Prostate gland (tissue), 2 donors: ENCODE data around the gene TOP1. TPM values are rescaled to one million over a fixed set of nuclear protein-coding genes. Genes with fewer than 3 reads are reported as not detected.

Experiments used
- DNase-seq: peaks from one replicate; pipeline ENCODE4 v3.0.0-alpha.2; 2019; ENCODE audit warnings: low spot score
- H3K27ac ChIP-seq, 2 donors: fragments of 200-600 bp; sonication (generic); 2 replicates each; pipeline ENCODE4 v1.5.1; 2017 to 2019
- H3K27me3 ChIP-seq: fragments of 200-600 bp; sonication (generic); replicated peaks from 2 replicates; pipeline ENCODE4 v1.5.1; 2019; ENCODE audit not compliant: insufficient read depth
- H3K36me3 ChIP-seq, 2 donors: fragments of 200-600 bp; sonication (generic); 1 replicate in 1 of 2; 2 replicates in 1 of 2; pipeline versions ENCODE4 v1.5.1 to v1.8.1; 2017 to 2019
- H3K4me1 ChIP-seq: fragments of 200-600 bp; sonication (generic); replicated peaks from 2 replicates; pipeline ENCODE4 v1.5.1; 2019
- H3K4me3 ChIP-seq, 2 donors: fragments of 200-600 bp; sonication (generic); 2 replicates each; pipeline ENCODE4 v1.5.1; 2017 to 2019
- H3K9me3 ChIP-seq: fragments of 200-600 bp; sonication (generic); 2 replicates; pipeline ENCODE4 v1.5.1; 2017
- POLR2A ChIP-seq: fragments of 450-650 bp; IDR thresholded peaks from one replicate; pipeline ENCODE4 v1.6.1; 2016; ENCODE audit warnings: antibody characterized with exemption, mild to moderate bottlenecking
- POLR2AphosphoS5 ChIP-seq: sonication (generic); formaldehyde crosslinking; IDR thresholded peaks from one replicate; pipeline ENCODE4 v1.6.1; 2017; ENCODE audit warnings: antibody characterized with exemption
- WGBS: methylation state at CpG from one replicate; pipeline ENCODE4 v1.1.5; 2018; 5-methylcytosine and 5-hydroxymethylcytosine counted together
- intact Hi-C: fragments of 100-400 bp; cut with DNase I; formaldehyde crosslinking; loops from one replicate; pipeline ENCODE4 v1.14.2; 2022
- total RNA-seq, 2 donors: library from RNA; depleted of rRNA; stranded (reverse); fragments of >200 nt; gene quantifications; one replicate each; pipeline ENCODE4 v1.1.0, GENCODE V29; 2016
- TF ChIP-seq, protein P1 (sequence below), 4 experiments: fragments of 200-600 bp in 2 of 4; fragments of 450-650 bp in 2 of 4; sonication (generic) in 2 of 4; IDR thresholded peaks; 1 replicate in 3 of 4; 2 replicates in 1 of 4; pipeline ENCODE4 v1.5.1; 2016 to 2019; ENCODE audit warnings: antibody characterized with exemption in 4 of 4, mild to moderate bottlenecking in 2 of 4, moderate library complexity in 2 of 4

TOP1 gene
- total RNA-seq, 2 donors from 2014 or later: 32.3 to 36.9 TPM

DNA sequence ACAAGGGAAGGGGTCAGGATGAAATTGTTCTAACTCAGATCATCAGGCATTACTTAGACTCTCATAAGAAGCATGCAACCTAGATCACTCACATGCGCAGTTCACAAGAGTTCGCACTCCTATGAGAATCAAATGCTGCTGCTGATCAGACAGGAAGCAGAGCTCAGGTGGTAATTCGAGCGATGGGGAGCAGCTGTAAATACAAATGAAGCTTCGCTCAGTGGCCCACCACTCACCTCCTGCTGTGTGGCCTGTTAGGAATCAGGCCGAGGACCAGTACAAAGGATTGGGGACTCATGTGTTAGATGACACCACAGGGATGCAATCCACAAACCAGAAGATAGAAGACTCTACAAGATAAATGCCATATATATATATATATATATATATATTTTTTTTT, 31.5 kb upstream of the TOP1 start:
- H3K9me3 ChIP-seq: no peaks in the 10 kb centered on the region
- H3K36me3 ChIP-seq: no peaks in the 10 kb centered on the region
- H3K27me3 ChIP-seq: no peaks in the 10 kb centered on the region
- no peaks in the 10 kb centered on the region for H3K4me1 ChIP-seq
- TF ChIP-seq POLR2A: no peak
- TF ChIP-seq, protein P1, sequence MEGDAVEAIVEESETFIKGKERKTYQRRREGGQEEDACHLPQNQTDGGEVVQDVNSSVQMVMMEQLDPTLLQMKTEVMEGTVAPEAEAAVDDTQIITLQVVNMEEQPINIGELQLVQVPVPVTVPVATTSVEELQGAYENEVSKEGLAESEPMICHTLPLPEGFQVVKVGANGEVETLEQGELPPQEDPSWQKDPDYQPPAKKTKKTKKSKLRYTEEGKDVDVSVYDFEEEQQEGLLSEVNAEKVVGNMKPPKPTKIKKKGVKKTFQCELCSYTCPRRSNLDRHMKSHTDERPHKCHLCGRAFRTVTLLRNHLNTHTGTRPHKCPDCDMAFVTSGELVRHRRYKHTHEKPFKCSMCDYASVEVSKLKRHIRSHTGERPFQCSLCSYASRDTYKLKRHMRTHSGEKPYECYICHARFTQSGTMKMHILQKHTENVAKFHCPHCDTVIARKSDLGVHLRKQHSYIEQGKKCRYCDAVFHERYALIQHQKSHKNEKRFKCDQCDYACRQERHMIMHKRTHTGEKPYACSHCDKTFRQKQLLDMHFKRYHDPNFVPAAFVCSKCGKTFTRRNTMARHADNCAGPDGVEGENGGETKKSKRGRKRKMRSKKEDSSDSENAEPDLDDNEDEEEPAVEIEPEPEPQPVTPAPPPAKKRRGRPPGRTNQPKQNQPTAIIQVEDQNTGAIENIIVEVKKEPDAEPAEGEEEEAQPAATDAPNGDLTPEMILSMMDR (IDR thresholded peaks at IDR 0.05): no peak
- 88% methylated on average over 6 of the region's 6 CpGs for WGBS
- H3K4me3 ChIP-seq: no peak overlapping the region
- intact Hi-C loops: no loop called here
- H3K27ac ChIP-seq: no peak overlapping the region
- no peak for DNase-seq

DNA sequence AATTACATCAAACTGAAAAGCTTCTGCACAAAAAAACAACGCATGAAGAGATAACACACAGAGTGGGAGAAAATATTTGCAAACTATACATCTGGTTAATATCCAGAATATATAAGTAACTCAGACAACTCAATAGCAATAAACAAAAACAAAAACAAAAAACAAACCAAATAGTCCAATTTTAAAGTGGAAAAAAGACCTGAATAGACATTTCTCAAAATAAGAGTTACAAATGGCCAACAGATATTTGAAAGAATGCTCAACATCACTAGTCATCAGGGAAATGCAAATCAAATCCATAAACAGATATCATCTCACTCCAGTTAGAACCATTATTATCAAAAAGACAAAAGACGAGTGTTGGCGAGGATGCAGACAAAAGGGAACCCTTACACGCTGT, 28.8 kb upstream of the TOP1 start:
- intact Hi-C loops: no loop called here
- no peaks in the 10 kb centered on the region for H3K9me3 ChIP-seq
- WGBS: 87% methylated on average over 4 of the region's 4 CpGs
- no peaks in the 10 kb centered on the region for H3K4me1 ChIP-seq
- no peaks in the 10 kb centered on the region for H3K27me3 ChIP-seq
- H3K27ac ChIP-seq: no peak overlapping the region
- TF ChIP-seq POLR2AphosphoS5: no peak
- TF ChIP-seq POLR2A: no peak
- TF ChIP-seq, protein P1 (IDR thresholded peaks at IDR 0.05): no peak
- no peaks in the 10 kb centered on the region for H3K36me3 ChIP-seq
- no peak overlapping the region for H3K4me3 ChIP-seq
- no peak for DNase-seq

DNA sequence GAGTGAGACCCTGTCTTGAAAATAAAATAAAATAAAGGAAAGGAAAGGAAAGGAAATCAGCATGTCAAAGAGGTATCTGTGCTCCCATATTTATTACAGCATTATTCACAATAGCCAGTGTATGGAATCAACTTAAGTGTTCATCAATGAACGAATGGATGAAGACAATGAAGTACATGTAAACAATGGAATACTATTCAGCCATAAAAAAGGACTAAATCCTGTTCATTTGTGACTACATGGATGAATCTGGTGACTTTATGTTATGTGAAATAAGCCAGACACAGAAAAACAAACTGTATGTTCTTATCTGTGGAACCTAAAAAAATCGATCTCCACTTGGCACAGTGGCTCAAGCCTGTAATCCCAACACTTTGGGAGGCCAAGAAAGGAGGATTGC, 28.0 kb upstream of the TOP1 start:
- TF ChIP-seq POLR2AphosphoS5: no peak
- TF ChIP-seq POLR2A: no peak
- TF ChIP-seq, protein P1 (IDR thresholded peaks at IDR 0.05): no peak
- no peaks in the 10 kb centered on the region for H3K27me3 ChIP-seq
- intact Hi-C loops: no loop called here
- no peak overlapping the region for H3K4me3 ChIP-seq
- H3K9me3 ChIP-seq: no peaks in the 10 kb centered on the region
- 88% methylated on average over 2 of the region's 2 CpGs for WGBS
- no peak for DNase-seq
- H3K27ac ChIP-seq: no peak overlapping the region
- no peaks in the 10 kb centered on the region for H3K36me3 ChIP-seq
- no peaks in the 10 kb centered on the region for H3K4me1 ChIP-seq

DNA sequence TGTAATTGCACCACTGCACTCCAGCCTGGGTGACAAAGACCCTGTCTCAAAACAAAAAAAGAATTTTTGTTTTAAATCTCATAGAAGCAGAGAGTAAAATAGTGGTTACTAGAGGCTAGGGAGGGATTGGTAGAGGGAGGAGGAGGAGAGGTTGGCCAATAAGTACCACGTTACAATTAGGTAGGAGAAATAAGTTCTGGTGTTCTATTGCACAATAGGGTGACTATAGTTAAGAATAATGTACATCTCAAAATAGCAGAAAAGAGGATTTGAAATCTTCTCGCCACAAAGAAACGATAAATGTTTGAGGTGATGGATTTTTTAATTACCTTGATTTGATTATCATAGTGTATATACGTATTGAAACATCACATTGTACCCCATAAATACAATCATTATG, 27.1 kb upstream of the TOP1 start:
- 90% methylated on average over 4 of the region's 4 CpGs for WGBS
- TF ChIP-seq POLR2AphosphoS5: no peak
- no peak for TF ChIP-seq POLR2A
- TF ChIP-seq, protein P1 (IDR thresholded peaks at IDR 0.05): no peak
- intact Hi-C loops: no loop called here
- no peaks in the 10 kb centered on the region for H3K4me1 ChIP-seq
- H3K4me3 ChIP-seq: no peak overlapping the region
- no peaks in the 10 kb centered on the region for H3K27me3 ChIP-seq
- DNase-seq: no peak
- H3K36me3 ChIP-seq: no peaks in the 10 kb centered on the region
- H3K9me3 ChIP-seq: no peaks in the 10 kb centered on the region
- H3K27ac ChIP-seq: no peak overlapping the region

DNA sequence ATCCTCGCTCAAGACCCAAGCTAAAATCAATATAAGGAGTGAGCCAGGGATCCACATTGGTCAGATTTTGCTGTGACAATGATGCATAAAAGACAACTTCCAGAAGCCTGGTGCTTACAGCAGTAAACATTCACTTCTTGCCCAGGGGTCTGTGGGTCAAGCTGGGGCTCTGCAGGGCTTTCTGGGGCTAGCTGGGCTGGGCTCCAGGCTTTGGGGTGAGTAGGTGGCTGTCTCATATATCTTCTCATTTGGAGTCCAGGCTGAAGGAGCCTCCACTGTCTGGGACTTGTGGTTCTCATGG, 25.8 kb upstream of the TOP1 start:
- Histone ChIP-seq H3K36me3 (no peaks in the 10 kb centered on the region), H3K4me3 (no peak overlapping the region), H3K4me1 (no peaks in the 10 kb centered on the region), H3K9me3 (no peaks in the 10 kb centered on the region), H3K27ac (peak overlapping the region; percentile 64 to 77), H3K27me3 (no peaks in the 10 kb centered on the region)
- no peak for DNase-seq
- 76% methylated on average over 1 of the region's 1 CpG for WGBS
- TF ChIP-seq POLR2A (no peak), POLR2AphosphoS5 (no peak)
- TF ChIP-seq, protein P1 (IDR thresholded peaks at IDR 0.05): no peak
- intact Hi-C loops: no loop called here
